ENCODE data around the gene NAGS.
"Not testable (repeated sequence)": the region's sequence is repeated elsewhere in the genome, so short reads cannot be mapped to it uniquely, and the experiment has no call there.

NAGS gene, protein sequence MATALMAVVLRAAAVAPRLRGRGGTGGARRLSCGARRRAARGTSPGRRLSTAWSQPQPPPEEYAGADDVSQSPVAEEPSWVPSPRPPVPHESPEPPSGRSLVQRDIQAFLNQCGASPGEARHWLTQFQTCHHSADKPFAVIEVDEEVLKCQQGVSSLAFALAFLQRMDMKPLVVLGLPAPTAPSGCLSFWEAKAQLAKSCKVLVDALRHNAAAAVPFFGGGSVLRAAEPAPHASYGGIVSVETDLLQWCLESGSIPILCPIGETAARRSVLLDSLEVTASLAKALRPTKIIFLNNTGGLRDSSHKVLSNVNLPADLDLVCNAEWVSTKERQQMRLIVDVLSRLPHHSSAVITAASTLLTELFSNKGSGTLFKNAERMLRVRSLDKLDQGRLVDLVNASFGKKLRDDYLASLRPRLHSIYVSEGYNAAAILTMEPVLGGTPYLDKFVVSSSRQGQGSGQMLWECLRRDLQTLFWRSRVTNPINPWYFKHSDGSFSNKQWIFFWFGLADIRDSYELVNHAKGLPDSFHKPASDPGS

DNA sequence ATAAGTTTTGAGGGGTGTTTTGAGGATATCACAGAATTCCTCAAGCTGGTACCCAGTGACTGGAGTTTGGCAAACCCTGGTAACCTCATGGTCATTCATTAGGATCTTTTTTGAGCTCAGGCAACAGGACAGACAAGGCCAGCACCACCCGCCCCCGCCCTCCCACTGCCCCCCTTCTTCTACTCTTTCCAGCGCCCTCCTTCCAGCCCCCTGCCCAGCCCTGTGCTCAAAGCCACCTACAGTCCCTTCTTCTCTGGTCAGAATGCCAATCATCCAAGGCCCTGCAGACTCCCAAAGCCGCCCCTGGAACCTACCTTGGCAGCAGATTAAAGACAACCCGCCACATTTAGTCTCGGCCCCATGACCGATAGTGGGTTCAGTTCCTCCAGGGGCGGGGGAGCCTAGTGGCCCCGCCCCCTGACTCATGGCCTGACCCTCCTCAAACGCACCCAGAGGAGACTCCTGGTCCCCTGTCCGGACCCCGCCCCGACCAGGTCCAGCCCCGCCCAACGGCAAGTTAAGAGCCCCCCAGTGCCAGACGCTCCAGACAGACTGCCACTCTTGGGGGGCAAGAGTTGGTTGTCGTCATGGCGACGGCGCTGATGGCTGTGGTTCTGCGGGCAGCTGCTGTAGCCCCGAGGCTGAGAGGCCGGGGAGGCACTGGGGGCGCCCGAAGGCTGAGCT is at the start of gene NAGS:
NAGS (plus strand) TSS at position 546 of the 684 bp plus-strand sequence; CDS start at position 588, 42 bp downstream.
- no peak for DNase-seq (ENCODE audit: low read depth)

DNA sequence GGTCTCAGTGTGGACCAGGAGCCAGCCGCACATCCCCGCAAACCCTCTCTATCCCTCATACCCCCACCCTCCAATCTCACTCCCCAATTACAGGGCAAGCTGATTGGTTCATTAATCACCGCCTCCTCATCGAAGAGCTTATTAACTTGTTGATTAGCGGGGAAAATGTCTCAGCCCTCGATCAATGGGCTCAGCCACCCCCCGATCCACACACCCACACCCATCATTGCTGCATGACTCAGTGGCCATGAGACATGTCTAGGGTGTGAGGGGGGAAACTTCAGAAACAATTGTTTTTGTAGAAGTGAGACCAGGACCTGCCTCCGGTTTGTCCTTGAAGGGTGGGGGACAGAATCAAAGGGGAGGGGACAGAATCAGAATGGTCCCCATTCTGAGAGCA is 48.2 kb upstream of the NAGS start:
- DNase-seq (ENCODE audit: low read depth) = no peak

DNA sequence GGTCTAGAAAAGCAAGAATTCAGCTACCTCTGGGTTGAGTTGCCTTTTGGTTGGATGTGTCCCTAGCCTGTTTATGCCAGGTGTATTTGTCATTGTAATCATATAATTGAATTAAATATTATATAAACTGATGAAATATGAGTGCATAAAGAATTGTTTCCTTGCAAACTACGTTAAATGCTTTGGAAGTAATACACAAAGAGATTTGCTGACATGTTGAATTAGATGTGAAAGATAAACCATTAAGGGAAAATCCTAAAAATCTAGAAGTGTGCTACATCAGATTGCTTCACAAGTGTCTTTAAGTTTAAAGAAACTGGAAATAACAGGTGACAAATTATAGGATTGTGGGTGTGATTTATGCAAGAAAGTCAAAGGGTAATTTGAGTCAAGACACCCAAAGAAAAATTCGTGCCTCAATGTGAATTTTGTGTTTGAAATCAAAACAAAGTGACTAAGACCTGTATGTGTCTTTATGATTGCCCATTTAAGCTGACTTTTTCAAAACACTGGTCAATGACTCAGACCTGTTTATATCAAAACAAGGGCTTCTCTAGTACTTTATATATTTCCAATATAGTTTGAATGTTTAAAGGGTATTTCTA is 45.6 kb upstream of the NAGS start:
- DNase-seq (ENCODE audit: low read depth) = no peak

DNA sequence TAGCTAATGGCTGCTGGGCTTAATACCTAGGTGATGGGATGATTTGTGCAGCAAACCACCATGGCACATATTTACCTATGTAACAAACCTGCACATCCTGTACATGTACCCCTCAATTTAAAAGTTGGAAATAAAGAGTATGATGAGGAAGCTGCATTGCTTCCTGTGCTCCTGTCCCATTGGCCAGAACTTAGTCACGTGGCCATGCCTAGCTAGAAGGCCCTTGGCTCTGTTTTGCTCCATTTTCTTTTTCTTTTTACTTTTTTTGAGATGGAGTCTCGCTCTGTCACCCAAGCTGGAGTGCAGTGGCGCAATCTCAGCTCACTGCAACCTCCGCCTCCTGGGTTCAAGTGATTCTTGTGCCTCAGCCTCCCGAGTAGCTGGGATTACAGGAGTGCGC is 43.1 kb upstream of the NAGS start:
- DNase-seq (ENCODE audit: low read depth) = not testable (repeated sequence)

DNA sequence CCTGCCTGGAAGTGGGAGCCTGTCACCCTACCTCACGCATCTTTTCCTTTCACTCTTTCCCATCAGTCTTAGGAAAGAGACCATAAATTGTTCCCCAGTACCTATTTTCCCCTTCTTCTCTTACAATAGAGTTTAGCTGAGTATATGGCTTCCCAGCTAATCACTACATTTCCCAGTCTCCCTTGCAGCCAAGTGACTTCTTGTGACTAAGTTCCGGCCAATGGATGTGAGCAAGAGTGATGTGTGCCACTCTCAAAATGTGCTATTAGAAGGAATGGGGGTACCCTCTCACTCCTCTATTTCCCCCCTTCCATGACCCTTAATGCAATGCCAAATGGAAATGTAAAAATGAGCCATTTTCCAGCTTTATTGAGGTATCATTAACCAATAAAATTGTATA is 42.5 kb upstream of the NAGS start:
- DNase-seq (ENCODE audit: low read depth) = no peak

DNA sequence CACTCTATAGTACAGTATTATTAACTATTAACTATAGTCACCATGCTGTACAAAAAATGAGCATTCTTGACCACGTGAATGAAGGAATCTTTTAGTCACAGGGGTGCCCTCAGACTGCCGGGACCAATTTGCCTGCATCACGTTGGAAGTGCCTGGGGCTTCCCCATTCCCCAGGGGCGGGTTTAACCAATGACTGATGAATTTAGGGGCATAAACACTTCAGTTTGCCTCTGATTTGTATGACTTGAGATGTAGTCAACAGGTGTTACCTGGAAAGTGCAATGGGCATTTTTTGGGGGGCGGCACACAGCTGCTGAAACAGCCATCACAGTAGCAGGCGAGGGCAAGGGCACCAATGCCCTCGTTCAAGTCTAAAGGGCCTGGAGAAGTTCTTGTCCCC is 41.9 kb upstream of the NAGS start:
- no peak for DNase-seq (ENCODE audit: low read depth)

DNA sequence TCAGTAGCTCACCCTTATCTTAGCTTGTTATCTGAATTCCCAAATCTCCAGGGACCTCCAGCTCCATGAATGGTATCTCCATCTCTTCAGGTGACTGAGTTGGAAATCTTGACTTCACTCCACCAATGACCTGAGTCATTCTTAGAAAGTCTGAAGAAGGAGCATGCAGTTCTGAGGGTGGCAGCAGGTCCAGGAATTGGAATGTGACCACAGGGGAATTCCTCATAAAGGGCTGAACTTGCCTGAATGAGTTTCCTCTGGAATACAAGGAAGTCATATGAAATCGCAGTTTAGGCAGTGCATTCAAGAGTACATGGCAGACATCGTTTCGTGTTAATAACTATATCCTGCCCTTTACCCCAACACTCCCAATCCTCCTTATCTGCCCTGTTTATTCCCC is 38.1 kb upstream of the NAGS start:
- no peak for DNase-seq (ENCODE audit: low read depth)

DNA sequence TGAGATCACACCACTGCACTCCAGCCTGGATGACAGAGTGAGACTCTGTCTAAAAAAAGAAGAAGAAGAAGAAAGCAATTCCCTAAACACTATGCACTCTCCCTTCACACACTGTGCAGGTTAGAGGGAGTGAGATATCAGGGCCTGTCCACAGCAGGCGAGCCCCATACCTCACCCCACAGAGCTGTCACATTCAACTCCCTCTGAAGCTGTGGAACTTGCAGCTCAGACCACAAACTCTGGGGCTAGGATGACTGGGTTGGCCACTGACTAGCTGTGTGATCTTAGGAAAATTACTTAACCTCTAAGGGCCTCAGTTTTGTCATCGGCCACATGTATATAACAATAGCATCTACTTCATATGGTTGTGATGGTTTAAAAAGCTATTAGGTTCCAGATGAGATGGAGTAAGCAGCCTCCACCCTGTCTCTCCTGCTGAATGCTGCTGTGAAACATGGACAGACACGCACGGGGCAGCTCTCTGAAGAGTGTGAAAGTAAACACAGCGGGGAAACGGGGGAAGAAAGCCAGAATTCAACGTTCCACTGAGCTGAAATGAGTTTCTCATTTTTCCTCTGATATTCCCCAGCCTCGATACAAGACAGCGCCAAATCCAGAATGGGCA is 37.1 kb upstream of the NAGS start:
- DNase-seq (ENCODE audit: low read depth) = no peak

DNA sequence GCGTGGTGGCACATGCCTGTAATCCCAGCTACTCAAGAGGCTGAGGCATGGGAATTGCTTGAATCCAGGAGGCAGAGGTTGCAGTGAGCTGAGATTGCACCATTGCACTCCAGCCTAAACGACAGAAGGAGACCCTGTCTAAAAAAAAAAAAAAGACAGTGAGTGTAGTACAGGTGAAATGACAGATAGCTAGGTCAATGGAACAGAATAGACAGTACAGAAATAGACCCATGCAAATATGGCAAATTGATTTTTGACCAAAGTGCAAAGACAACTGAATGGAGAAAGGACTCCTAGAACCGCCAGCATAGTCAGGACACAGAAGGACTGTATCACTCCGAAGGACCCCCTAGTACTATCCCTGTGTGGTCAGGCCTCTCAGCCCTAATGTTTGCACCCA is 34.1 kb upstream of the NAGS start:
- no peak for DNase-seq (ENCODE audit: low read depth)

DNA sequence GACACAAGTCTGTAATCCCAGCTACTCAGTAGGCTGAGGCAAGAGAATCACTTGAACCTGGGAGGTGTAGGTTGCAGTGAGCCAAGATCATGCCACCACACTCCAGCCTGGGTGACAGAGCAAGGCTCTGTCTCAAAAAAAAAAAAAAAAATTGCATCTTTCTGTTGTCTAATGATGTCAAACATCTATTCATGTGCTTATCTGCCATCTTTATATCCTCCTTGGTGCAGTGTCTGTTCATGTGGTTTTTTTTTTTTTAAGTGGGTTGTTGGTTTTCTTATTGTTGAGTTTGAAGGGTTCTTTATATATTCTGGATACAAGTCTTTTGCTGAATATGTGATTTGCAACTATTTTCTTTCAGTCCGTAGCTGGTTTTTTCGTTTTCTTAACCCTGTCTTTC is 33.0 kb upstream of the NAGS start:
- DNase-seq (ENCODE audit: low read depth) = not testable (repeated sequence)

DNA sequence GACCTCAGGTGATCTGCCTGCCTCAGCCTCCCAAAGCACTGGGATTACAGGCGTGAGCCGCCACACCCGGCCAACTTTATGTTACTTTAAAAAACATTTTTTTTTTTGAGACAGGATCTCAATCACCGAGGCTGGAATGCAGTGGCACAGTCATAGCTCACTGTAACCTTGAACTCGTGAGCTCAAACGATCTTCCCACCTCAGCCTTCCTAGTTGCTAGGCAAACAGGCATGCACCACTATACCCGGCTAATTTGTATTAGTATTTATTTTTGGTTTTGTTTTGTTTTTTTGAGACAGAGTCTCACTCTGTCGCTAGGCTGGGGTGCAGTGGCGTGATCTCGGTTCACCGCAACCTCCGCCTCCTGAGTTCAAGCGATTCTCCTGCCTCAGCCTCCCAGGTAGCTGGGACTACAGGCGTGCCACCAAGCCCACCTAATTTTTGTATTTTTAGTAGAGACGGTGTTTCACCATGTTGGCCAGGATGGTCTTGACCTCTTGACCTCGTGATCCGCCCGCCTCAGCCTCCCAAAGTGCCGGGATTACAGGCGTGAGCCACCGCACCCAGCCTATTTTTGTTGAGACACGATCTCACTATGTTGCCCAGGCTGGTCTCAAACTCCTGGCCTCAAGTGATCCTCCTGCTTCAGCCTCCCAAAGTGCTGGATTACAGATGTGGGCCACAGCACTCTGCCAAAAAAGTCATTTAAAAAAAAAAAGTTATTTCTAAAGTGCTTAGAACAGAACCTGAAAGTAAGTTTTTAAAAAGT is 31.8 kb upstream of the NAGS start:
- DNase-seq (ENCODE audit: low read depth) = not testable (repeated sequence)

DNA sequence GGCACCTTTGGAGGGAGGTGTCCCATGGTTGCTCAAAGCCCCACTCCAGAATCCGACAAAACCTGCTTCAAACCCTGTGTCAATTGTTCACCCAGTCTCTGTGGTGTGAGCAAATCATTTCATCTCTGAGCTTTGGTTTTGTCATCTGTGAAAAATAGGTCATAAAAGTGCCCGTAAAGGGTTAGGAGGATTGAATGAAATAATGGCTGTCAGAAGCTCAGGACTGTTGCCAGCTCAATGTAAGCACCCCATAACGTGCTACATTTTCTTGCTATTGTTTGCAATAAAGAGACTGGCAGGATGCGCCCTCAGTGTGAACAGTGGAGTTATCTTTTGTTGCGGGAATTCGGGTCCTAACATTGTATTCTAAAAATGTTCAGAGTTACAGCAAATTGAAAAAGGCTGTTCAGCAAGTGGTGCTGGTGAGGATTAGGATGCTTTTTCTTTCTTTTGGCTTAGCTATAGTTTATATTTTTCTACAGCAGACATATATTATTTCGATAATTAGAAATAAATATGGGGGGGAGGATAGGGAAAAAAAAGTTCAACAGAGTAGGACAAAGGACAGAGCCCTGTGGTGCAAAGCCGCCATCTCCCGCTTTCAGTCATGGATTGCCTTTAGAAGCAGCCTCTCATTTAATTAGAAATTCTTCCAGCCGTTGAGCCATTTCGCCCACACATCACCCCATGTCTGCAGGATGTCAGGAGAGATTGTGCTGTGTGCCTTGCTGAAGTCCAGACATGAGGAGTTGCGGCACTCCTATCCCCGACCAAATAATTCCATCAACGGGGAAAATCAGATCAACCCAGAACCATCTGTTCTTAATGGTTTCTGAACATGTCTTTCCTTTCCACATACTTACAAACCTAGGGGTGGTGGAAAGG is 29.8 kb upstream of the NAGS start:
- no peak for DNase-seq (ENCODE audit: low read depth)

DNA sequence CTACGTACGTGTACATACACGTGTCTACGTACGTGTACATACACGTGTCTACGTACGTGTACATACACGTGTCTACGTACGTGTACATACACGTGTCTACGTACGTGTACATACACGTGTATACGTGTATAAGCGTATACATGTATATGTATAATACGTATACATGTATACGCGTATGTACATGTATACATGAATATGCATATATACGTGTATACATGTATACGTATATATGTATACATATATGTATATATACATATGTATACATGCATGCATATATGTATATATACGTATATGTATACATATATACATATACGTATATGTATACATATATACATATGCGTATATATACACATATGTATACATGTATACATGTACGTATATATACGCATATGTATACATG is 28.5 kb upstream of the NAGS start:
- no peak for DNase-seq (ENCODE audit: low read depth)

DNA sequence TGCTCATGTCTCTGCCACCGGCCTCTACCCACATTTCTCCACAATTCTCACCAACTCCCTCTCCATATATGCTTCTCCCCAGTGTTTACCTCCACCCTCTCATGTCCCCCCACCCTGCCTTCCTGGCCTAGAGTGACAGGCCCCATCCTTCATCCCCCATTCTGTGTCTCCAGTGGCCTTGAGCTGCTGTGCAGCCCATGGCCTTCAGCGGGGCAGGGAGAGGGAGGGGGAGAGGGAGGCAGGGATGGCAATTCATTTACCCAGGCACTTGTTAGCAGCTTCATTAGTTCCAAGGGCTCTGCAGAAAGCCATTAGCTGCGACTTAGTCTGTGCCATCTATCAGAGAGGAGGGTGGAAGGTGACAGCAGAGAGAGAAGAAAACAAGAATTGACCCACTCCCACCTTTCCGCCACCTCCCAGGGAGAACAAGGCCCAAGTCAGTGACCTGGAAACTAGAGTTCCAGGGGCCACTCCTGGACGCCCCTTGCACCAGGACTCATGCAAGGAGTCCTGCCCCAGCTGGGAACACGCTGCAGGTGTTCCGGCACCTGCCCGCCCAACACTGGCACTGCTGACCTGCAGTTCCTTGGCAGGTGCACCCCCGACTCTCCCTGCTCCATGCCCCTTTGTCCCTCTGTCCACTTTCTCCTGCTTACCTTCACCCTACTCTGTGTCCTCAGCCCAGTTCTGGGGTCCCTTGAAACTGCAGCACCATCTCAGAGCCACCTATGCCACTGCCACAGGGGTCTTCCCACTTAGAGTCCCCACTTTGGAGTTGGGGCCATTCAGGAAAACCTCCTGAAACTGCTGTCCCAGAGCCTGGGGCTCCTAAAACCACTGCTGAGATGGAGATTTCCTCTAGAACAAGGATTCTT is 27.2 kb upstream of the NAGS start:
- no peak for DNase-seq (ENCODE audit: low read depth)

DNA sequence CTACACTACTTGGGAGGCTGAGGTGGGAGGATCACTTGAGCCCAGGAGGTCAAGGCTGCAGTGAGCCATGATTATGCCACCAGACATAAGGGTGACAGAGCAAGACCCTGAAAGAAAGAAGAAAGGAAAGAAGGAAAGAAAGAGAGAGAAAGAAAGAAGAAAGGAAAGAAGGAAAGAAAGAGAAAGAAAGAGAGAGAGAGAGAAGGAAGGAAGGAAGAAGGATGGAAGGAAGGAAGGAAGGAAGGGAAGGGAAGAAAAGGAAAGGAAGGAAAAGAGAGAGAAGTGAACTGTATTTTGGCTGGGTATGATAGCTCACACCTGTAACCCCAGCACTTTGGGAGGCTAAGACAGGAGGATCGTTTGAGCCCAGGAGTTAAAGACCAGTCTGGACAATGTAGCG is 26.3 kb upstream of the NAGS start:
- no peak for DNase-seq (ENCODE audit: low read depth)

DNA sequence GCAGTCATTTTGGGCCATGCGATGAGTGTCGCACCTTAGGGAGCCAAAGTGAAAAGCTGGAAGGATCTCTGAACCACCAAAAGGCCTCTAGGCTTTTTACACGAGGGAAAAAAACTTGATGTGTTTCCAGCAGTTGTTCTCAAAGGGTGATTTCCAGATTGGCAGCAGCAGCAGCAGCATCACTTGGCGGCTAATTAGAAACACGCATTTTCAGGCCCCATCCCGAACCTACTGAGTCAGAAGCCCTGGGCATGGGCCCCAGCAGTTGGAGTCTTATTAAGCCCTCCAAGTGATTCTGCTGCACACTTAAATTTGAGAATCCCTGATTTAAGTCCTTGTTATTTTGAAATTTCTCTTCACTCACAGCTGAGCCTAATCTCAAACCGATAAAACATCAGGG is 25.4 kb upstream of the NAGS start:
- DNase-seq (ENCODE audit: low read depth) = no peak

DNA sequence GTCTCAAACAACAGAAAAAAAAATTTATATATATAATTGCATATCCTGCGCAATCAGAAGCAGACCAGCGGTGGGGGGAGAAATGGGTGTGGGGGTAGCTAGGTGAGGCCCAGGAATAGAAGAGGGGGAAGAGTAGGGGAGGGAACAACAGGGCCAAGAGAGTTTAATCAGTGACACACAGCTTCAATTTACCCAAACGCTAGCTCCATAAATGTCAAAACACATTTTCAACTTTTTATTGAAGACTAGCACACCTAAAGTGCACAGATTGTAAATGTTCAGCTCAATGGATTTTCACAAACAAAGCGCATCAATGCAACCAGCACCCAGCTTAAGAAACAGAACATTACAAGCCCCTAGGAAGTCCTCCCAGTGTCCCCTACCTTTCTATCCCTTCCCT is 24.8 kb upstream of the NAGS start:
- no peak for DNase-seq (ENCODE audit: low read depth)

DNA sequence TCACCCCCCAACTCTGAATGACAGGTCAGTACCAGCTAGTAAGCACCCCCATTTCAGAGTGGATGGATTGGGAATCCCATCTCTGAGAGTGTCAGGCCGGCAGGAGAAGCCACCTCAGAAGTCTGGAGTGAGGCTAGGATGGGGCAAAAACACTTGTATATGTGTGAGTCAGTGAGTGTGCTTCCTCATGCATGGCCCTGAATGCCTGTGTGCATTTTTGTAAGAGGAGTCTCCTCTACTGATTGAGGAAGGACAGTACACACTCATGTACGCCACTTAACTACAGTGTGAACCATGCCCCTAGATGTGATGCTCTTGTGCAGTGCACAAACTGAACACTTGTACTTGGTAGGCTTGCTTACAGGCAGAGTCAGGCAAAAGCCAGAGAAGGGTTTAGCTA is 22.3 kb upstream of the NAGS start:
- no peak for DNase-seq (ENCODE audit: low read depth)

DNA sequence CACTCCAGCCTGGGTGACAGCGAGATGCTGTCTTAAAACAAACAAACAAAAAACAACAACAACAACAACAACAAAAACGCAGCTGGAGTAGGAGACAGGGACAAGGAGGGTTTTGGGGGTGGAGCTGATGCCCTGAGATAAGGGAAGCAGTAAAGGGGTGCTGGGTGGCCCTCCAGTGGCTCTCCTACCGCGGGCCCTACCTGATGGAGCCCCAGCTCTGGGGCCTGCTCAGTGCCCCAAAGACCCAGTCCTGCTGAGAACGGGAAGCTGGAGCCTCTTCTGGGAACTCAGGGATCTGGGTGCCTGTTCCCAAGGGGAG is 21.3 kb upstream of the NAGS start:
- no peak for DNase-seq (ENCODE audit: low read depth)
